ENCODE data around the gene FBXW7. TPM values are rescaled to one million over a fixed set of nuclear protein-coding genes. Genes with fewer than 3 reads are reported as not detected.

FBXW7 gene
- total RNA-seq, 1 donor from 2014 or later, result 21.0 TPM

DNA sequence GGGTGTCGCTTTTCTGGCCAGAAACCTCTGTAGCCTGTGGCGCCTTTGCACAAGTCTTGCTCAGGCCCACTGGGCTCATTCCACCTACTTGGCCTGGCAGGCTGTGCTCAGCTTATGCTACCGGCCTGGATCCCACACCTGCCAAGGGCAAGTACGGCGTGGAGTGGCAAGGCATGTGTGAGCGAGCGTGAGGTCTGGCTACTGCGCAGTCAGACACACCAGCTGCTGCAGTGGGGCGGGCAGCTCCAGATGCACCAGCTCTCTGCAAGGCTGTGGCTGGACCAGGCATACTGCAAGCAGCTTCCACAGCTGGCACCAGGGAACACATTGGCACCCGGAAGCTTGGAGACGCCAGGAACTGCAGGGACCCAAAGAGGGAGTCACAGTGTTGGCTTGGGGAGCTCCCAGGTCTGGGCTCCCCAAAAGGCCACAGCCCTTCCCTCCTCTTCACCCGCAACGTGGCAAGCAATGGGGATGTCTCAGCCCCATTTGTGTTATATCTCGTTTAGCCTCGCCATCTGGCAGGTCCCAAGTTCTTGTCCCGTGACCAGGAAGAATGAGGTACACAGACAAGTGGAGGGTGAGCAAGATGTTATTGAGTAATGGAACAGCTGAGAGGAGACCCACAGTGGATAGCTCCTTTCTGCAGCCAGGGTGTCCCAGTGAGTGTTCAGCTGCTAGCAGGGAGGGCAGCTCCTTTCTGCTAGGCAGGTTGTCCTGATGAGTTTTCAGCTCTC lies 3.8 kb upstream of the FBXW7 start:
- DNase-seq (ENCODE audit: extremely low spot score, unreplicated experiment), result no peak
- no peaks in the 10 kb centered on the region for H3K27me3 Mint-ChIP-seq (ENCODE audit: unreplicated experiment)
- TF ChIP-seq, protein P1, sequence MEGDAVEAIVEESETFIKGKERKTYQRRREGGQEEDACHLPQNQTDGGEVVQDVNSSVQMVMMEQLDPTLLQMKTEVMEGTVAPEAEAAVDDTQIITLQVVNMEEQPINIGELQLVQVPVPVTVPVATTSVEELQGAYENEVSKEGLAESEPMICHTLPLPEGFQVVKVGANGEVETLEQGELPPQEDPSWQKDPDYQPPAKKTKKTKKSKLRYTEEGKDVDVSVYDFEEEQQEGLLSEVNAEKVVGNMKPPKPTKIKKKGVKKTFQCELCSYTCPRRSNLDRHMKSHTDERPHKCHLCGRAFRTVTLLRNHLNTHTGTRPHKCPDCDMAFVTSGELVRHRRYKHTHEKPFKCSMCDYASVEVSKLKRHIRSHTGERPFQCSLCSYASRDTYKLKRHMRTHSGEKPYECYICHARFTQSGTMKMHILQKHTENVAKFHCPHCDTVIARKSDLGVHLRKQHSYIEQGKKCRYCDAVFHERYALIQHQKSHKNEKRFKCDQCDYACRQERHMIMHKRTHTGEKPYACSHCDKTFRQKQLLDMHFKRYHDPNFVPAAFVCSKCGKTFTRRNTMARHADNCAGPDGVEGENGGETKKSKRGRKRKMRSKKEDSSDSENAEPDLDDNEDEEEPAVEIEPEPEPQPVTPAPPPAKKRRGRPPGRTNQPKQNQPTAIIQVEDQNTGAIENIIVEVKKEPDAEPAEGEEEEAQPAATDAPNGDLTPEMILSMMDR (IDR thresholded peaks at IDR 0.05), result no peak
- H3K36me3 Mint-ChIP-seq (ENCODE audit: unreplicated experiment), result no peaks in the 10 kb centered on the region
- peaks cover 15% of the 10 kb centered on the region for H3K4me1 Mint-ChIP-seq (ENCODE audit: unreplicated experiment)
- no peak overlapping the region for H3K4me3 Mint-ChIP-seq (ENCODE audit: unreplicated experiment)
- no peaks in the 10 kb centered on the region for H3K9me3 Mint-ChIP-seq (ENCODE audit: unreplicated experiment)
- no peak overlapping the region for H3K27ac Mint-ChIP-seq (ENCODE audit: unreplicated experiment)

DNA sequence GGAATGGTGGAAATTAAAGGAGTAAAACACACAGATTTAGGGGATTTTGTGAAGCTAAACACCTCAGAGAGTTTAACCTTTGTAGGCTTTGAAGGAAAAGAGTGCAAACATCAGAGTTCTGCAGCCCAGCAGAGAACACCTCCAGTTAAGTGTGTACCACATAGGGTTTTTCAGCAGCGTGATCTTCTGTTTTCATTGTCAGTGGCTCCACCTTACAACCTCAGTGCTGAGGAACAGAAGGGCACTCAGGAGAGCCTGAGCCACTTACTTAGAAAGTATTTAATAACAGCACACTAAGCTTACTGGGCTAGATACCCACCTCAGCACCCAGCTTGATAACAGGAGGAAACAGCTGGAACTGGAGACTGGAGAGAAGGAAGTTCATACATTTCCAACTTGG lies 2.0 kb upstream of the FBXW7 start:
- H3K27ac Mint-ChIP-seq (ENCODE audit: unreplicated experiment), result no peak overlapping the region

GRCh38 chr4:152536545-152537182 lies 772 bp upstream of the FBXW7 start:
- Mint-ChIP-seq H3K36me3 (ENCODE audit: unreplicated experiment) (no peaks in the 10 kb centered on the region), H3K4me1 (ENCODE audit: unreplicated experiment) (peaks cover 38% of the 10 kb centered on the region), H3K27ac (ENCODE audit: unreplicated experiment) (peak overlapping the region; percentile 94), H3K27me3 (ENCODE audit: unreplicated experiment) (no peaks in the 10 kb centered on the region), H3K9me3 (ENCODE audit: unreplicated experiment) (no peaks in the 10 kb centered on the region), H3K4me3 (ENCODE audit: unreplicated experiment) (peak overlapping the region; percentile 94)
- DNase-seq (ENCODE audit: extremely low spot score, unreplicated experiment), result no peak
- TF ChIP-seq, protein P1 (IDR thresholded peaks at IDR 0.05), result no peak

More for the DNA sequence above, 2.0 kb upstream of the FBXW7 start:
- no peak for DNase-seq (ENCODE audit: extremely low spot score, unreplicated experiment)
- Mint-ChIP-seq H3K27me3 (ENCODE audit: unreplicated experiment) (no peaks in the 10 kb centered on the region), H3K36me3 (ENCODE audit: unreplicated experiment) (no peaks in the 10 kb centered on the region), H3K4me3 (ENCODE audit: unreplicated experiment) (no peak overlapping the region), H3K4me1 (ENCODE audit: unreplicated experiment) (peaks cover 33% of the 10 kb centered on the region), H3K9me3 (ENCODE audit: unreplicated experiment) (no peaks in the 10 kb centered on the region)
- TF ChIP-seq, protein P1 (IDR thresholded peaks at IDR 0.05), result no peak

GRCh38 chr4:152535360-152535902 lies 461 bp downstream of the FBXW7 start:
- TF ChIP-seq, protein P1 (IDR thresholded peaks at IDR 0.05), result no peak

More at GRCh38 chr4:152535360-152535902, 461 bp downstream of the FBXW7 start:
- H3K4me3 Mint-ChIP-seq (ENCODE audit: unreplicated experiment), result peak overlapping the region; percentile 94
- H3K4me1 Mint-ChIP-seq (ENCODE audit: unreplicated experiment), result peaks cover 38% of the 10 kb centered on the region
- H3K9me3 Mint-ChIP-seq (ENCODE audit: unreplicated experiment), result no peaks in the 10 kb centered on the region
- H3K36me3 Mint-ChIP-seq (ENCODE audit: unreplicated experiment), result peaks cover 2% of the 10 kb centered on the region
- DNase-seq (ENCODE audit: extremely low spot score, unreplicated experiment), result no peak
- no peaks in the 10 kb centered on the region for H3K27me3 Mint-ChIP-seq (ENCODE audit: unreplicated experiment)
- H3K27ac Mint-ChIP-seq (ENCODE audit: unreplicated experiment), result peak overlapping the region; percentile 94

Data from osteocyte (in vitro differentiated cells).